GM12801 (cell line): ENCODE data around the gene DROSHA.

Experiments
- CTCF ChIP-seq: IDR thresholded peaks from one replicate; pipeline ENCODE4 v1.5.1; 2011; ENCODE audit warnings: control low read depth; ENCODE audit not compliant: insufficient read length; ENCODE audit errors: extremely low read depth

DROSHA gene

GRCh38 chr5:31537349-31537748 lies 5.5 kb upstream of the DROSHA start:
- no peak for TF ChIP-seq CTCF

- TF ChIP-seq CTCF: no peak
These were observed 5.0 kb upstream of the DROSHA start for GRCh38 chr5:31536873-31537272.

- no peak for TF ChIP-seq CTCF
These were observed 2.7 kb upstream of the DROSHA start for GRCh38 chr5:31534527-31535046.

GRCh38 chr5:31531543-31531887 lies 378 bp downstream of the DROSHA start:
- no peak for TF ChIP-seq CTCF

GRCh38 chr5:31530541-31531265 lies 1.2 kb downstream of the DROSHA start:
- no peak for TF ChIP-seq CTCF

GRCh38 chr5:31523041-31523440 lies 8.9 kb downstream of the DROSHA start:
- TF ChIP-seq CTCF: no peak

- TF ChIP-seq CTCF: no peak
These were observed 15.1 kb downstream of the DROSHA start for GRCh38 chr5:31516802-31517201.
